HEK293 (cell line): ENCODE measurements around the gene PDHA2.

Source experiments
- EGR2 ChIP-seq: fragments of 450-650 bp; formaldehyde crosslinking; IDR thresholded peaks from 2 replicates; pipeline ENCODE4 v1.5.1; 2016; ENCODE audit warnings: low read depth, missing biosample characterization, missing genetic modification characterization
- GLIS1 ChIP-seq: fragments of 450-650 bp; formaldehyde crosslinking; IDR thresholded peaks from 2 replicates; pipeline ENCODE4 v1.5.1; 2016; ENCODE audit warnings: missing biosample characterization, missing genetic modification characterization
- KLF1 ChIP-seq: fragments of 450-650 bp; formaldehyde crosslinking; IDR thresholded peaks from 2 replicates; pipeline ENCODE4 v1.5.1; 2016; ENCODE audit warnings: missing biosample characterization, missing genetic modification characterization
- SP3 ChIP-seq: fragments of 450-650 bp; formaldehyde crosslinking; IDR thresholded peaks from 2 replicates; pipeline ENCODE4 v1.5.1; 2016; ENCODE audit warnings: missing biosample characterization, missing genetic modification characterization
- YY1 ChIP-seq: fragments of 450-650 bp; formaldehyde crosslinking; IDR thresholded peaks from 2 replicates; pipeline ENCODE4 v1.5.1; 2018; ENCODE audit warnings: missing biosample characterization, missing genetic modification characterization
- ZFP3 ChIP-seq: fragments of 450-650 bp; formaldehyde crosslinking; IDR thresholded peaks from 2 replicates; pipeline ENCODE4 v1.5.1; 2016; ENCODE audit warnings: low read depth, missing biosample characterization, missing genetic modification characterization
- ZNF10 ChIP-seq: fragments of 450-650 bp; formaldehyde crosslinking; IDR thresholded peaks from 2 replicates; pipeline ENCODE4 v1.5.1; 2017; ENCODE audit warnings: missing biosample characterization, missing genetic modification characterization
- ZNF174 ChIP-seq: fragments of 450-650 bp; formaldehyde crosslinking; IDR thresholded peaks from 2 replicates; pipeline ENCODE4 v1.5.0; 2017; ENCODE audit warnings: missing biosample characterization, mild to moderate bottlenecking, missing genetic modification characterization
- ZNF274 ChIP-seq, 2 experiments: fragments of 200-500 bp in 1 of 2; fragments of 450-650 bp in 1 of 2; sonication (Bioruptor generic) in 1 of 2; formaldehyde crosslinking in 1 of 2; IDR thresholded peaks; 2 replicates each; pipeline versions ENCODE4 v1.5.1 to v1.6.1; 2014 to 2016; ENCODE audit warnings: borderline replicate concordance in 1 of 2, inconsistent platforms in 1 of 2, low read length in 1 of 2, missing biosample characterization in 1 of 2, missing genetic modification characterization in 1 of 2
- TF ChIP-seq, protein P1 (sequence below): fragments of 450-650 bp; formaldehyde crosslinking; IDR thresholded peaks from 2 replicates; pipeline ENCODE4 v1.5.1; 2016; ENCODE audit warnings: missing biosample characterization, missing genetic modification characterization

DNA sequence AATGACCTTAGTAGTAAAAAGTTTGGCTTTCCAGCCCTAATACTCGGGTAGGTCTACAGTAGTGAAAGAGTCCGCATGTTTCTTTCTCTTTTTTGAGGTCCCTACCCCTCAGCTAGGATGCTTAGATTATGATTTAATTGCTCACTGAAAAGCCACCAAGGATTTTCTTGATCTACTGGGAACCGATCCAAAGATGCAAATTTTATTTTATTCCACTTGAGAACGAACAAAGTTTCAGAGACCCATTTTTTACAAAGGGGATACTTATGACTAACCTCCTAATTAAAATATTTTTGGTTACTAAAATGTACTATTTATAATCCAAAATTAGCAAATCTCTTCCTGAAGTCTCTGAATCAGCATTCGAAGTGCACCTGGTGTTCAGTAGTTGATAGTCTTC is 14.3 kb upstream of the PDHA2 start:
- TF ChIP-seq, protein P1, sequence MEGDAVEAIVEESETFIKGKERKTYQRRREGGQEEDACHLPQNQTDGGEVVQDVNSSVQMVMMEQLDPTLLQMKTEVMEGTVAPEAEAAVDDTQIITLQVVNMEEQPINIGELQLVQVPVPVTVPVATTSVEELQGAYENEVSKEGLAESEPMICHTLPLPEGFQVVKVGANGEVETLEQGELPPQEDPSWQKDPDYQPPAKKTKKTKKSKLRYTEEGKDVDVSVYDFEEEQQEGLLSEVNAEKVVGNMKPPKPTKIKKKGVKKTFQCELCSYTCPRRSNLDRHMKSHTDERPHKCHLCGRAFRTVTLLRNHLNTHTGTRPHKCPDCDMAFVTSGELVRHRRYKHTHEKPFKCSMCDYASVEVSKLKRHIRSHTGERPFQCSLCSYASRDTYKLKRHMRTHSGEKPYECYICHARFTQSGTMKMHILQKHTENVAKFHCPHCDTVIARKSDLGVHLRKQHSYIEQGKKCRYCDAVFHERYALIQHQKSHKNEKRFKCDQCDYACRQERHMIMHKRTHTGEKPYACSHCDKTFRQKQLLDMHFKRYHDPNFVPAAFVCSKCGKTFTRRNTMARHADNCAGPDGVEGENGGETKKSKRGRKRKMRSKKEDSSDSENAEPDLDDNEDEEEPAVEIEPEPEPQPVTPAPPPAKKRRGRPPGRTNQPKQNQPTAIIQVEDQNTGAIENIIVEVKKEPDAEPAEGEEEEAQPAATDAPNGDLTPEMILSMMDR, result no peak
- TF ChIP-seq ZNF274 (IDR thresholded peaks at IDR 0.05; ENCODE audit: low read length) (no peak), ZNF274 (tag by site-specific recombination; IDR thresholded peaks at IDR 0.05; ENCODE audit: borderline replicate concordance) (no peak), ZFP3 (tag by site-specific recombination) (no peak), KLF1 (tag by site-specific recombination) (no peak), GLIS1 (tag by site-specific recombination) (no peak), ZNF10 (no peak), EGR2 (no peak), ZNF174 (tag by site-specific recombination) (no peak), SP3 (tag by site-specific recombination) (no peak), YY1 (tag by site-specific recombination) (no peak)
